ENCODE results near the gene GNA15.
A peak's percentile ranks its signal among the peaks of the same experiment; 100 is the strongest.

The GNA15 gene

GRCh38 chr19:3106509-3107141, 29.2 kb upstream of the GNA15 start:
- no peak for DNase-seq (ENCODE audit: low read depth)

GRCh38 chr19:3107658-3108057, 28.2 kb upstream of the GNA15 start:
- DNase-seq (ENCODE audit: low read depth), result no peak

GRCh38 chr19:3108775-3109174, 27.1 kb upstream of the GNA15 start:
- peak; percentile 65 for DNase-seq (ENCODE audit: low read depth)

- DNase-seq (ENCODE audit: low read depth), result no peak
Observed at GRCh38 chr19:3109491-3109890, 26.3 kb upstream of the GNA15 start.

- no peak for DNase-seq (ENCODE audit: low read depth)
Observed at GRCh38 chr19:3110126-3110825, 25.6 kb upstream of the GNA15 start.

GRCh38 chr19:3111586-3112247, 24.1 kb upstream of the GNA15 start:
- no peak for DNase-seq (ENCODE audit: low read depth)

GRCh38 chr19:3112375-3113099, 23.3 kb upstream of the GNA15 start:
- no peak for DNase-seq (ENCODE audit: low read depth)

- no peak for DNase-seq (ENCODE audit: low read depth)
Observed at GRCh38 chr19:3113100-3114017, 22.5 kb upstream of the GNA15 start.

GRCh38 chr19:3114018-3114726, 21.7 kb upstream of the GNA15 start:
- no peak for DNase-seq (ENCODE audit: low read depth)

- DNase-seq (ENCODE audit: low read depth), result no peak
Observed at GRCh38 chr19:3114811-3115210, 21.0 kb upstream of the GNA15 start.

GRCh38 chr19:3115411-3115810, 20.4 kb upstream of the GNA15 start:
- no peak for DNase-seq (ENCODE audit: low read depth)

- peak; percentile 79 for DNase-seq (ENCODE audit: low read depth)
Observed at GRCh38 chr19:3115916-3116602, 19.8 kb upstream of the GNA15 start.

GRCh38 chr19:3116621-3117020, 19.2 kb upstream of the GNA15 start:
- DNase-seq (ENCODE audit: low read depth), result no peak

- no peak for DNase-seq (ENCODE audit: low read depth)
Observed at GRCh38 chr19:3117716-3118115, 18.1 kb upstream of the GNA15 start.

- no peak for DNase-seq (ENCODE audit: low read depth)
Observed at GRCh38 chr19:3118232-3119070, 17.4 kb upstream of the GNA15 start.

GRCh38 chr19:3119071-3119595, 16.7 kb upstream of the GNA15 start:
- no peak for DNase-seq (ENCODE audit: low read depth)

GRCh38 chr19:3119693-3120380, 16.0 kb upstream of the GNA15 start:
- DNase-seq (ENCODE audit: low read depth), result no peak

GRCh38 chr19:3120611-3121276, 15.1 kb upstream of the GNA15 start:
- DNase-seq (ENCODE audit: low read depth), result no peak
